SH-SY5Y (cell line): ENCODE data around the gene VAPA.

Experiments used
- GATA2 ChIP-seq: IDR thresholded peaks from 2 replicates; pipeline ENCODE4 v1.6.1; 2011; ENCODE audit warnings: mild to moderate bottlenecking, low read depth, low read length
- GATA3 ChIP-seq: IDR thresholded peaks from 2 replicates; pipeline ENCODE4 v1.6.1; 2011; ENCODE audit warnings: low read depth, mild to moderate bottlenecking, low read length, moderate library complexity

GRCh38 chr18:9915291-9916076 is 1.7 kb downstream of the VAPA start:
- TF ChIP-seq GATA3 = no peak
- TF ChIP-seq GATA2 = no peak
